Heart left ventricle (tissue), 16 donors: ENCODE measurements around the gene RPRD1B. TPM values are rescaled to one million over a fixed set of nuclear protein-coding genes. Genes with fewer than 3 reads are reported as not detected.

Experiments
- ATAC-seq, 4 donors: fragments of 200-7000 bp; cut with Tn5 transposase; one replicate each; pipeline ENCODE4 v1.9.1; 2020 to 2022; ENCODE audit warnings: moderate library complexity in 4 of 4, mild to moderate bottlenecking in 3 of 4, moderate number of reproducible peaks in 1 of 4
- DNase-seq, 5 donors: peaks; one replicate each; pipeline ENCODE4 v3.0.0-alpha.2; 2020
- H3K27ac ChIP-seq, 12 donors: fragments of 200-600 bp; sonication (generic) in 4 of 12; one replicate each; pipeline versions ENCODE4 v1.5.0 to v1.8.0; 2016 to 2022; ENCODE audit warnings: mild to moderate bottlenecking in 2 of 12
- H3K27me3 ChIP-seq, 9 donors: fragments of 200-600 bp; sonication (generic) in 2 of 9; one replicate each; pipeline versions ENCODE4 v1.5.1 to v1.8.0; 2016 to 2022; ENCODE audit warnings: mild to moderate bottlenecking in 3 of 9
- H3K36me3 ChIP-seq, 9 donors: fragments of 200-600 bp; sonication (generic) in 2 of 9; one replicate each; pipeline versions ENCODE4 v1.5.0 to v1.8.0; 2018 to 2022; ENCODE audit warnings: mild to moderate bottlenecking in 2 of 9
- H3K4me1 ChIP-seq, 12 donors: fragments of 200-600 bp; sonication (generic) in 4 of 12; one replicate each; pipeline versions ENCODE4 v1.5.0 to v1.8.0; 2016 to 2022; ENCODE audit warnings: mild to moderate bottlenecking in 3 of 12
- H3K4me3 ChIP-seq, 12 donors: fragments of 200-600 bp; sonication (generic) in 4 of 12; one replicate each; pipeline versions ENCODE4 v1.5.0 to v1.8.0; 2017 to 2022; ENCODE audit warnings: mild to moderate bottlenecking in 9 of 12, moderate library complexity in 4 of 12
- H3K9me3 ChIP-seq, 12 donors: fragments of 200-600 bp; sonication (generic) in 4 of 12; one replicate each; pipeline versions ENCODE4 v1.5.0 to v1.8.0; 2016 to 2022; ENCODE audit warnings: mild to moderate bottlenecking in 1 of 12
- POLR2A ChIP-seq, 2 donors: fragments of 450-650 bp; IDR thresholded peaks; one replicate each; pipeline ENCODE4 v1.6.1; 2017; ENCODE audit warnings: antibody characterized with exemption in 2 of 2, mild to moderate bottlenecking in 2 of 2, moderate library complexity in 2 of 2
- WGBS, 4 donors: extraction: QIAGEN DNeasy Blood & Tissue Kit in 2 of 4; methylation state at CpG; one replicate each; pipeline versions ENCODE4 v1.1.5 to v1.1.7; 2013 to 2018; 5-methylcytosine and 5-hydroxymethylcytosine counted together
- intact Hi-C, 10 donors: fragments of 100-400 bp; cut with DNase I; formaldehyde crosslinking; loops; one replicate each; pipeline versions ENCODE4 v1.11.1 to v1.14.2; 2022
- polyA plus RNA-seq, 2 donors: library from polyadenylated mRNA; stranded (reverse); fragments of 200-250 nt; gene quantifications; one replicate each; pipeline ENCODE4 v1.2.3, GENCODE V29; 2013
- total RNA-seq, 9 donors: library from RNA; depleted of rRNA in 2 of 9; stranded (reverse); fragments of >200 nt in 2 of 9; fragmentation: NEBNext Ultra II Directional in 3 of 9; extraction: Animal tissue kit (Norgen Biotek cat#: 25700) in 3 of 9; gene quantifications; one replicate each; pipeline versions ENCODE4 v1.1.0 to v1.2.4, GENCODE V29; 2016 to 2023
- TF ChIP-seq, protein P1 (sequence below), 12 donors: fragments of 200-600 bp; sonication (generic) in 4 of 12; IDR thresholded peaks; one replicate each; pipeline versions ENCODE4 v1.5.0 to v1.8.0; 2018 to 2022; ENCODE audit warnings: antibody characterized with exemption in 12 of 12, mild to moderate bottlenecking in 5 of 12
- donor health status: ischemic (EF 13 %, LVEDD 7.1; RV severe dilation, severe dysfunction).
- donor health status: healthy with polysubstance abuse.
- donor health status: DM: no; HTN: yes; CAD: no.
- donor health status: DM: no; HTN: no; CAD: no.
- donor health status: ischemic (EF 25% LVEDD 6.9; RV normal size, moderate dysfunction).
- donor health status: ischemic (EF 25% LVEDD 5.7; RV mildly dilated, moderate dysfunction).
- donor health status: healthy.
- donor health status: DM: yes; HTN: yes; CAD: no.
- donor health status: ischemic (EF 35%, LVEDD 5.7; RV mildly dilated, moderate dysfunction).
- donor health status: nonischemic (EF 11% LVEDD 7.7; RV severe dilation, severe dysfunction).
- donor health status: DM: yes; HTN: yes; CAD: no.
- donor health status: PGD.
- donor health status: ischemic (EF 29% LVEDD 5.4; RV normal size, mild dysfunction).
- donor health status: nonischemic (EF 23%, LVEDD 6.1; RV moderate dilation, normal function).

The RPRD1B gene
- total and polyA plus RNA-seq, 11 donors = 9.1 to 60.2 (median 41.8) TPM

GRCh38 chr20:38073307-38074071, 39.9 kb downstream of the RPRD1B start:
- peak in 4 of 5 donors; percentile 69 to 85 (median 74) for DNase-seq
- 16 to 21% (median 16%) methylated on average over 5 of the region's 5 CpGs for WGBS, 4 donors
- Histone ChIP-seq H3K4me1 (peaks cover 22 to 58% (median 40%) of the 10 kb centered on the region in 12 donors), H3K36me3 (peaks cover 0 to 70% (median 44%) of the 10 kb centered on the region in 9 donors), H3K4me3 (no peak overlapping the region), H3K9me3 (no peaks in the 10 kb centered on the region), H3K27me3 (no peaks in the 10 kb centered on the region), H3K27ac (peak overlapping the region; percentile 45 to 90 (median 83))
- intact Hi-C loops = loop anchor here in 9 of 10 donors (1.0 to 10.0 kb wide), 9 partner anchors 35 to 94 kb away; partner anchors contain the start of gene TGM2 (in 8 of the 9)
- ATAC-seq = peak; percentile 72 to 88 (median 83)
- TF ChIP-seq POLR2A (IDR thresholded peaks at IDR 0.05) = no peak
- TF ChIP-seq, protein P1, sequence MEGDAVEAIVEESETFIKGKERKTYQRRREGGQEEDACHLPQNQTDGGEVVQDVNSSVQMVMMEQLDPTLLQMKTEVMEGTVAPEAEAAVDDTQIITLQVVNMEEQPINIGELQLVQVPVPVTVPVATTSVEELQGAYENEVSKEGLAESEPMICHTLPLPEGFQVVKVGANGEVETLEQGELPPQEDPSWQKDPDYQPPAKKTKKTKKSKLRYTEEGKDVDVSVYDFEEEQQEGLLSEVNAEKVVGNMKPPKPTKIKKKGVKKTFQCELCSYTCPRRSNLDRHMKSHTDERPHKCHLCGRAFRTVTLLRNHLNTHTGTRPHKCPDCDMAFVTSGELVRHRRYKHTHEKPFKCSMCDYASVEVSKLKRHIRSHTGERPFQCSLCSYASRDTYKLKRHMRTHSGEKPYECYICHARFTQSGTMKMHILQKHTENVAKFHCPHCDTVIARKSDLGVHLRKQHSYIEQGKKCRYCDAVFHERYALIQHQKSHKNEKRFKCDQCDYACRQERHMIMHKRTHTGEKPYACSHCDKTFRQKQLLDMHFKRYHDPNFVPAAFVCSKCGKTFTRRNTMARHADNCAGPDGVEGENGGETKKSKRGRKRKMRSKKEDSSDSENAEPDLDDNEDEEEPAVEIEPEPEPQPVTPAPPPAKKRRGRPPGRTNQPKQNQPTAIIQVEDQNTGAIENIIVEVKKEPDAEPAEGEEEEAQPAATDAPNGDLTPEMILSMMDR (IDR thresholded peaks at IDR 0.05) = peak; percentile 72 to 92 (median 80)

DNA sequence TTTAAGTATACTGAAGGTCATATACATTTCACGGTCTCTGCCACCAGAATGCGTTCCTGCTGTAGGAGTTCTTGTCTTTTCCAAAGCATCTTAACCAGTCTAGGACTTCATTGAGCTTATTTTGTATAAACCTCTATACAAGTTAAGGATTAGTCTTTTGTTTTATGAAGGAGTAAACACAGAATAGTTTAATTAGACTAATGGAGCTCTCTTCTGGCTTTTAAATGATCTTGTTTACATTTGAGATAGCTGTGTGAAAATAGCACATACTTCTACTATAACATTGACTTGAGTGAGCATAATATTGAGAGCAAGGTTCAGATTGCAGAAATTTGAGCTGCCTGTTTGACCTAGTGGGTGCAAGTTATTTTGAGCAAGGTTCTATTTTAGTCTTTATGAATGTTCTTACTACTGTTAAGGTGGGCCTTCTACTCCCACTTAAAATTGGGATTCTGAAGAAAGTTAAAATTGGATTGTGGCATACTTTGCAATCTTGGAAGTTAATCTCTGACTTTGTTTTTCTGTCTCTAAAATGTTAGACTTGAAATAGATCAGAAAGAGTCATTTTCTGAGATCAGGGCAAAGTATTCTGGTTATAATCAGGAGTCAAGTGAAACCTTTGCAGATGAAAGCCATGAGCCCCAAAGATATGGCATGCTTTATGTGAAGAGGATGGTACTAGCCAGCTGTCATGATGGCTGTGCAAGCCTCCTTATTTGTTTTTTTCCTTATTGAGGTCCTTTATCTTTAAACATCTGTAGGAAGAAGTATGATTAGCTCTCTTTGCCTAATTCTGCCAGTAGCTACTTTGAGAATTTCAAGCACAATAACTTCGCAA, 41.8 kb downstream of the RPRD1B start:
- Histone ChIP-seq H3K4me3 (no peak overlapping the region), H3K36me3 (peaks cover 0 to 64% (median 42%) of the 10 kb centered on the region in 9 donors), H3K27ac (peak overlapping the region; percentile 68 to 90 (median 83)), H3K9me3 (no peaks in the 10 kb centered on the region), H3K27me3 (no peaks in the 10 kb centered on the region), H3K4me1 (peaks cover 22 to 60% (median 40%) of the 10 kb centered on the region in 12 donors)
- no peak for DNase-seq
- intact Hi-C loops = loop anchor here in 7 of 10 donors (5.0 to 10.0 kb wide), 3 partner anchors 37 to 87 kb away; no protein-coding TSS in a partner anchor
- WGBS, 4 donors = 62 to 78% (median 66%) methylated on average over 3 of the region's 3 CpGs
- ATAC-seq = peak in 3 of 4 donors; percentile 17 to 50 (median 29)
- peak in 1 of 2 donors; percentile 25 for TF ChIP-seq POLR2A (IDR thresholded peaks at IDR 0.05)
- TF ChIP-seq, protein P1 (IDR thresholded peaks at IDR 0.05) = no peak

GRCh38 chr20:38076548-38076947, 43.0 kb downstream of the RPRD1B start:
- no peak for DNase-seq
- H3K9me3 ChIP-seq = peaks cover 0 to 3% (median 0%) of the 10 kb centered on the region in 12 donors
- TF ChIP-seq, protein P1 (IDR thresholded peaks at IDR 0.05) = no peak
- no peak for TF ChIP-seq POLR2A (IDR thresholded peaks at IDR 0.05)
- intact Hi-C loops = loop anchor here in 7 of 10 donors (5.0 to 10.0 kb wide), 3 partner anchors 36 to 86 kb away; no protein-coding TSS in a partner anchor
- peaks cover 0 to 52% (median 30%) of the 10 kb centered on the region in 9 donors for H3K36me3 ChIP-seq
- ATAC-seq = no peak
- no peaks in the 10 kb centered on the region for H3K27me3 ChIP-seq
- peak overlapping the region; percentile 68 to 90 (median 83) for H3K27ac ChIP-seq
- H3K4me1 ChIP-seq = peaks cover 22 to 60% (median 40%) of the 10 kb centered on the region in 12 donors
- no peak overlapping the region for H3K4me3 ChIP-seq
